C4-2B (cell line): Measurements from ENCODE around the gene PSMB9.
"Not testable (repeated sequence)": the region's sequence is repeated elsewhere in the genome, so short reads cannot be mapped to it uniquely, and the experiment has no call there.

Experiments used
- ZFX ChIP-seq: fragments of 450-650 bp; IDR thresholded peaks from 2 replicates; pipeline ENCODE4 v1.6.1; 2017
- TF ChIP-seq, protein P1 (sequence below): fragments of 450-650 bp; conservative IDR thresholded peaks from 2 replicates; pipeline ENCODE4 v1.5.1; 2017; ENCODE audit warnings: mild to moderate bottlenecking

GRCh38 chr6:32873947-32874346, 20.0 kb downstream of the PSMB9 start:
- TF ChIP-seq ZFX = not testable (repeated sequence)
- TF ChIP-seq, protein P1, sequence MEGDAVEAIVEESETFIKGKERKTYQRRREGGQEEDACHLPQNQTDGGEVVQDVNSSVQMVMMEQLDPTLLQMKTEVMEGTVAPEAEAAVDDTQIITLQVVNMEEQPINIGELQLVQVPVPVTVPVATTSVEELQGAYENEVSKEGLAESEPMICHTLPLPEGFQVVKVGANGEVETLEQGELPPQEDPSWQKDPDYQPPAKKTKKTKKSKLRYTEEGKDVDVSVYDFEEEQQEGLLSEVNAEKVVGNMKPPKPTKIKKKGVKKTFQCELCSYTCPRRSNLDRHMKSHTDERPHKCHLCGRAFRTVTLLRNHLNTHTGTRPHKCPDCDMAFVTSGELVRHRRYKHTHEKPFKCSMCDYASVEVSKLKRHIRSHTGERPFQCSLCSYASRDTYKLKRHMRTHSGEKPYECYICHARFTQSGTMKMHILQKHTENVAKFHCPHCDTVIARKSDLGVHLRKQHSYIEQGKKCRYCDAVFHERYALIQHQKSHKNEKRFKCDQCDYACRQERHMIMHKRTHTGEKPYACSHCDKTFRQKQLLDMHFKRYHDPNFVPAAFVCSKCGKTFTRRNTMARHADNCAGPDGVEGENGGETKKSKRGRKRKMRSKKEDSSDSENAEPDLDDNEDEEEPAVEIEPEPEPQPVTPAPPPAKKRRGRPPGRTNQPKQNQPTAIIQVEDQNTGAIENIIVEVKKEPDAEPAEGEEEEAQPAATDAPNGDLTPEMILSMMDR = not testable (repeated sequence)
